ENCODE results near the gene DDX1. TPM values are rescaled to one million over a fixed set of nuclear protein-coding genes. Genes with fewer than 3 reads are reported as not detected.

Gene DDX1
- total RNA-seq, 1 experiment from 2014 or later, result 115 TPM

GRCh38 chr2:15614545-15615300 is 23.1 kb downstream of the DDX1 start (continued):
- no peak for TF ChIP-seq ATF2 (CRISPR knock-in tag; IDR thresholded peaks at IDR 0.05; ENCODE audit: borderline replicate concordance, low read depth)
- no peak for TF ChIP-seq ZBTB21 (CRISPR knock-in tag; IDR thresholded peaks at IDR 0.05; ENCODE audit: borderline replicate concordance)
- no peak for TF ChIP-seq MLX (CRISPR knock-in tag; IDR thresholded peaks at IDR 0.05)
- TF ChIP-seq JAZF1 (CRISPR knock-in tag; IDR thresholded peaks at IDR 0.05), result no peak
- no peak for TF ChIP-seq RELA (CRISPR knock-in tag; IDR thresholded peaks at IDR 0.05; ENCODE audit: borderline replicate concordance)
- no peak for TF ChIP-seq ATF1 (CRISPR knock-in tag; IDR thresholded peaks at IDR 0.05)
- TF ChIP-seq ZNF263 (CRISPR knock-in tag; IDR thresholded peaks at IDR 0.05; ENCODE audit: low read depth), result no peak
- TF ChIP-seq CDX4 (CRISPR knock-in tag; IDR thresholded peaks at IDR 0.05; ENCODE audit: borderline replicate concordance), result no peak
- TF ChIP-seq MXD4 (CRISPR knock-in tag; IDR thresholded peaks at IDR 0.05; ENCODE audit: borderline replicate concordance), result no peak
- no peak for TF ChIP-seq ZSCAN18 (CRISPR knock-in tag; IDR thresholded peaks at IDR 0.05)

- POLR2A ChIA-PET, result no interaction called here
- no peak overlapping the region for H3K27ac Mint-ChIP-seq
- TF ChIP-seq TEAD4 (CRISPR knock-in tag; IDR thresholded peaks at IDR 0.05) (no peak), E2F5 (CRISPR knock-in tag; IDR thresholded peaks at IDR 0.05) (no peak), PREB (CRISPR knock-in tag; IDR thresholded peaks at IDR 0.05; ENCODE audit: borderline replicate concordance) (no peak), MAX (CRISPR knock-in tag; IDR thresholded peaks at IDR 0.05) (no peak), ZNF671 (CRISPR knock-in tag; IDR thresholded peaks at IDR 0.05) (no peak), ZNF232 (CRISPR knock-in tag; IDR thresholded peaks at IDR 0.05) (no peak), ATF6 (CRISPR knock-in tag; IDR thresholded peaks at IDR 0.05) (no peak), TP53 (CRISPR knock-in tag; IDR thresholded peaks at IDR 0.05) (no peak), E2F1 (CRISPR knock-in tag; IDR thresholded peaks at IDR 0.05) (no peak), STAT6 (CRISPR knock-in tag; conservative IDR thresholded peaks at IDR 0.05; ENCODE audit: low read depth) (no peak), SOX15 (CRISPR knock-in tag; IDR thresholded peaks at IDR 0.05) (no peak), TCF7 (CRISPR knock-in tag; IDR thresholded peaks at IDR 0.05; ENCODE audit: low read depth) (no peak), ATF1 (CRISPR knock-in tag; IDR thresholded peaks at IDR 0.05) (no peak)
Observed at GRCh38 chr2:15615301-15615920, 23.7 kb downstream of the DDX1 start.

More at GRCh38 chr2:15615301-15615920, 23.7 kb downstream of the DDX1 start:
- Mint-ChIP-seq H3K9me3 (peaks cover 5% of the 10 kb centered on the region), H3K4me1 (no peaks in the 10 kb centered on the region; the same call in 1 of the 2 replicates), H3K27me3 (ENCODE audit: low read depth) (no peaks in the 10 kb centered on the region), H3K4me3 (no peak overlapping the region), H3K36me3 (peaks cover 45% of the 10 kb centered on the region)
- CTCF ChIA-PET, result no interaction called here
- no peak for ATAC-seq
- DNase-seq (ENCODE audit: low spot score), result no peak

All from WTC11 (cell line).